GM23338 (cell line): ENCODE measurements around the gene DOCK11. TPM values are rescaled to one million over a fixed set of nuclear protein-coding genes. Genes with fewer than 3 reads are reported as not detected.

Experiments used
- ATAC-seq: fragments of 200-7000 bp; cut with Tn5 transposase; 3 replicates; pipeline ENCODE4 v1.9.1; 2020
- DNase-seq: peaks from one replicate; pipeline ENCODE4 v3.0.0-alpha.2; 2015; ENCODE audit warnings: low spot score
- H2AFZ ChIP-seq: fragments of 200-600 bp; sonication (generic); 2 replicates; pipeline ENCODE4 v1.8.0; 2016; ENCODE audit warnings: antibody characterized with exemption, mild to moderate bottlenecking, moderate library complexity
- H3F3A ChIP-seq: fragments of 200-600 bp; sonication (generic); replicated peaks from 2 replicates; pipeline ENCODE4 v1.8.0; 2017; ENCODE audit warnings: antibody characterized with exemption, mixed run types, low read depth
- H3K27ac ChIP-seq: fragments of 200-600 bp; sonication (generic); 2 replicates; pipeline ENCODE4 v1.6.1; 2016; ENCODE audit warnings: low read depth
- H3K27me3 ChIP-seq: fragments of 200-600 bp; sonication (generic); 2 replicates; pipeline ENCODE4 v1.8.0; 2016; ENCODE audit warnings: mild to moderate bottlenecking, mixed run types, moderate library complexity; ENCODE audit not compliant: insufficient read depth
- H3K36me3 ChIP-seq: fragments of 200-600 bp; sonication (generic); 2 replicates; pipeline ENCODE4 v1.8.0; 2016; ENCODE audit warnings: mild to moderate bottlenecking; ENCODE audit not compliant: insufficient read depth
- H3K4me1 ChIP-seq: fragments of 200-600 bp; sonication (generic); 2 replicates; pipeline ENCODE4 v1.8.0; 2016; ENCODE audit warnings: mild to moderate bottlenecking, moderate library complexity; ENCODE audit not compliant: insufficient read depth
- H3K4me2 ChIP-seq: fragments of 200-600 bp; sonication (generic); 2 replicates; pipeline ENCODE4 v1.7.1; 2017; ENCODE audit warnings: mixed run types
- H3K4me3 ChIP-seq: fragments of 200-600 bp; sonication (generic); 2 replicates; pipeline ENCODE4 v1.6.1; 2016; ENCODE audit warnings: mixed run types
- H3K79me2 ChIP-seq: fragments of 200-600 bp; sonication (generic); replicated peaks from 2 replicates; pipeline ENCODE4 v1.8.0; 2017; ENCODE audit warnings: mild to moderate bottlenecking; ENCODE audit not compliant: insufficient read depth
- H3K9me2 ChIP-seq: fragments of 200-600 bp; sonication (generic); 2 replicates; pipeline ENCODE4 v1.8.0; 2017; ENCODE audit not compliant: insufficient read depth
- H4K20me1 ChIP-seq: fragments of 200-600 bp; sonication (generic); replicated peaks from 2 replicates; pipeline ENCODE4 v1.8.0; 2017; ENCODE audit warnings: mild to moderate bottlenecking; ENCODE audit not compliant: insufficient read depth
- H3K27ac Mint-ChIP-seq: 2 replicates; pipeline ENCODE4 v1.8.0; 2020; ENCODE audit warnings: inconsistent platforms, mild to moderate bottlenecking, moderate library complexity, mixed read lengths
- H3K27me3 Mint-ChIP-seq: 3 replicates; pipeline ENCODE4 v1.8.0; 2022; ENCODE audit warnings: low read depth, mild to moderate bottlenecking, moderate library complexity, mixed read lengths, inconsistent platforms; ENCODE audit not compliant: insufficient read depth, poor library complexity
- H3K36me3 Mint-ChIP-seq: 3 replicates; pipeline ENCODE4 v1.8.0; 2021; ENCODE audit warnings: low read depth, mild to moderate bottlenecking, inconsistent platforms, moderate library complexity, mixed read lengths
- H3K4me1 Mint-ChIP-seq: 3 replicates; pipeline ENCODE4 v1.8.0; 2020; ENCODE audit warnings: mild to moderate bottlenecking, inconsistent platforms, mixed read lengths
- H3K4me3 Mint-ChIP-seq: 3 replicates; pipeline ENCODE4 v1.8.0; 2021; ENCODE audit warnings: moderate library complexity, mild to moderate bottlenecking, inconsistent platforms, mixed read lengths
- H3K9me3 Mint-ChIP-seq: 3 replicates; pipeline ENCODE4 v1.8.0; 2020; ENCODE audit warnings: moderate library complexity, mild to moderate bottlenecking, inconsistent platforms, mixed read lengths
- CTCF ChIP-seq, 2 experiments: fragments of 200-600 bp in 1 of 2; sonication (generic) in 1 of 2; conservative IDR thresholded peaks; 2 replicates each; pipeline versions ENCODE4 v1.5.1 to v1.6.1; 2016 to 2017; ENCODE audit warnings: antibody characterized with exemption in 2 of 2, low read depth in 2 of 2, mild to moderate bottlenecking in 2 of 2, moderate library complexity in 1 of 2
- EZH2 ChIP-seq: fragments of 200-600 bp; sonication (generic); IDR thresholded peaks from one replicate; pipeline ENCODE4 v1.8.0; 2017; ENCODE audit warnings: antibody characterized with exemption, mild to moderate bottlenecking, low read depth; ENCODE audit not compliant: unreplicated experiment
- POLR2AphosphoS5 ChIP-seq: IDR thresholded peaks from 2 replicates; pipeline ENCODE4 v1.6.1; 2016; ENCODE audit warnings: antibody characterized with exemption, low read depth
- ZNF462 ChIP-seq: fragments of 250-450 bp; sonication (Bioruptor Pico); IDR thresholded peaks from 2 replicates; pipeline ENCODE4 v1.5.0; 2020; ENCODE audit warnings: mild to moderate bottlenecking, moderate library complexity
- polyA plus RNA-seq: library from polyadenylated mRNA; unstranded; fragments of >200 nt; fragmentation: Nextera tagmentation; extraction: Ambion mirVana; gene quantifications from 2 replicates; pipeline ENCODE4 v1.2.1, GENCODE V29; 2016
- total RNA-seq: library from RNA; depleted of rRNA; stranded (reverse); fragments of >200 nt; shearing (Covaris generic); gene quantifications from 2 replicates; pipeline ENCODE4 v1.2.3, GENCODE V29; 2014

Gene DOCK11
- total and polyA plus RNA-seq, 2 experiments from 2014 or later: 6.0 to 12.3 TPM

- no peak for TF ChIP-seq ZNF462 (CRISPR knock-in tag)
- TF ChIP-seq EZH2: no peak
- TF ChIP-seq CTCF (conservative IDR thresholded peaks at IDR 0.05; ENCODE audit: low read depth in 2 of 2): no peak
- TF ChIP-seq POLR2AphosphoS5: no peak
Observed at GRCh38 chrX:118513120-118513898, 17.7 kb downstream of the DOCK11 start (continued).

- Histone ChIP-seq H3K27ac (no peak overlapping the region), H3K4me1 (no peaks in the 10 kb centered on the region), H3K4me2 (no peak overlapping the region), H3K79me2 (no peaks in the 10 kb centered on the region), H4K20me1 (no peaks in the 10 kb centered on the region), H3K4me3 (no peak overlapping the region), H3K36me3 (no peaks in the 10 kb centered on the region), H3F3A (no peaks in the 10 kb centered on the region), H3K9me2 (no peaks in the 10 kb centered on the region), H2AFZ (no peak overlapping the region), H3K27me3 (no peaks in the 10 kb centered on the region)
- DNase-seq: no peak
- Mint-ChIP-seq H3K4me1 (peaks cover 4% of the 10 kb centered on the region), H3K36me3 (peaks cover 5% of the 10 kb centered on the region; the same call in 2 of the 3 replicates), H3K9me3 (peaks cover 5% of the 10 kb centered on the region; the same call in 1 of the 3 replicates), H3K4me3 (no peak overlapping the region), H3K27ac (no peak overlapping the region), H3K27me3 (peaks cover 3% of the 10 kb centered on the region)
- no peak for ATAC-seq
- TF ChIP-seq CTCF (conservative IDR thresholded peaks at IDR 0.05; ENCODE audit: low read depth in 2 of 2): no peak
Observed at GRCh38 chrX:118519411-118520215, 24.0 kb downstream of the DOCK11 start.
